GM12878 (cell line): ENCODE data around the gene ANKRD33B. TPM values are rescaled to one million over a fixed set of nuclear protein-coding genes. Genes with fewer than 3 reads are reported as not detected.

Experiments
- ATAC-seq: fragments of 200-7000 bp; cut with Tn5 transposase; 3 replicates; pipeline ENCODE4 v1.9.1; 2020; ENCODE audit warnings: mild to moderate bottlenecking, moderate library complexity
- BruUV-seq: library from RNA; stranded (reverse); fragments of 400-500 nt; replicated peaks from 2 replicates; lab custom pipeline; 2021; lab: Mats Ljungman, UMichigan
- CTCF ChIA-PET: fragments of 300-600 bp; sonication (Branson Sonifier 250); formaldehyde crosslinking; extraction: SDS; loops from one replicate; lab custom pipeline; 2021; ENCODE audit warnings: inconsistent platforms; lab: Yijun Ruan, JAX
- POLR2A ChIA-PET: fragments of 350-600 bp; formaldehyde crosslinking; extraction: SDS; loops from one replicate; lab custom pipeline; 2021; ENCODE audit warnings: inconsistent platforms; lab: Charles Lee
- RAD21 ChIA-PET: fragments of 300-600 bp; sonication (Branson Sonifier 250); formaldehyde crosslinking; loops from one replicate; lab custom pipeline; 2023; ENCODE audit warnings: antibody characterized with exemption; ENCODE audit not compliant: unreplicated experiment; lab: Charles Lee
- SMC1A ChIA-PET: fragments of 300-600 bp; sonication (Branson Sonifier 250); formaldehyde crosslinking; loops from one replicate; lab custom pipeline; 2023; ENCODE audit not compliant: unreplicated experiment, uncharacterized antibody; lab: Charles Lee
- DNase-seq: peaks from one replicate; pipeline ENCODE4 v3.0.0-alpha.2; 2011; ENCODE audit warnings: low read depth, low spot score
- FAIRE-seq: peaks from 3 replicates; lab custom pipeline; 2011; peaks lifted over from hg19 to GRCh38; lab: Jason Lieb, UNC
- H2AFZ ChIP-seq: 2 replicates; pipeline ENCODE4 v1.6.0; 2011; ENCODE audit warnings: low read depth, low read length, control low read depth; ENCODE audit not compliant: control insufficient read depth
- H3K27ac ChIP-seq: 2 replicates; pipeline ENCODE4 v1.5.1; 2011; ENCODE audit warnings: control low read depth; ENCODE audit not compliant: control insufficient read depth, insufficient read depth
- H3K27me3 ChIP-seq, 2 experiments: replicated peaks in 1 of 2; 2 replicates each; pipeline versions ENCODE4 v1.6.0 to v1.6.1; 2011; ENCODE audit warnings: low read length in 1 of 2; ENCODE audit not compliant: control insufficient read depth in 2 of 2, insufficient read depth in 2 of 2
- H3K36me3 ChIP-seq, 2 experiments: 2 replicates each; pipeline ENCODE4 v1.5.1; 2011; ENCODE audit warnings: low read length in 1 of 2; ENCODE audit not compliant: control insufficient read depth in 2 of 2, insufficient read depth in 2 of 2
- H3K4me1 ChIP-seq: 2 replicates; pipeline ENCODE4 v1.6.1; 2011; ENCODE audit warnings: mild to moderate bottlenecking, low read length, moderate library complexity, mixed read lengths; ENCODE audit not compliant: control insufficient read depth, insufficient read depth
- H3K4me2 ChIP-seq: 2 replicates; pipeline ENCODE4 v1.6.0; 2011; ENCODE audit warnings: control low read depth; ENCODE audit not compliant: control insufficient read depth, insufficient read depth
- H3K4me3 ChIP-seq: fragments of 200-600 bp; sonication (generic); 2 replicates; pipeline ENCODE4 v1.5.1; 2016
- H3K79me2 ChIP-seq: 2 replicates; pipeline ENCODE4 v1.6.0; 2011; ENCODE audit warnings: low read length; ENCODE audit not compliant: control insufficient read depth, insufficient read depth
- H3K9ac ChIP-seq: 2 replicates; pipeline ENCODE4 v1.8.0; 2011; ENCODE audit warnings: low read length, control low read depth, mixed read lengths; ENCODE audit not compliant: control insufficient read depth, insufficient read depth
- H3K9me3 ChIP-seq: replicated peaks from 3 replicates; pipeline ENCODE4 v1.5.1; 2011; ENCODE audit warnings: mild to moderate bottlenecking, low read length; ENCODE audit not compliant: control insufficient read depth, insufficient read depth
- H4K20me1 ChIP-seq: 2 replicates; pipeline ENCODE4 v1.6.0; 2011; ENCODE audit not compliant: control insufficient read depth, insufficient read depth
- CEBPZ ChIP-seq: fragments of 150-350 bp; IDR thresholded peaks from 2 replicates; pipeline ENCODE4 v1.6.1; 2016; ENCODE audit warnings: low read depth, low read length
- MEF2A ChIP-seq: IDR thresholded peaks from 2 replicates; pipeline ENCODE4 v1.6.1; 2011; ENCODE audit warnings: low read depth, mild to moderate bottlenecking, low read length, moderate library complexity; ENCODE audit not compliant: insufficient read depth
- NFXL1 ChIP-seq: fragments of 450-650 bp; IDR thresholded peaks from 2 replicates; pipeline ENCODE4 v1.6.1; 2017; ENCODE audit warnings: antibody characterized with exemption, mild to moderate bottlenecking, borderline replicate concordance
- NFYA ChIP-seq: IDR thresholded peaks from 2 replicates; pipeline ENCODE4 v1.6.1; 2011; ENCODE audit warnings: low read depth, mild to moderate bottlenecking, low read length, improper control_type of control experiment, borderline replicate concordance
- SPI1 ChIP-seq: IDR thresholded peaks from 2 replicates; pipeline ENCODE4 v1.6.1; 2011; ENCODE audit warnings: low read depth, mild to moderate bottlenecking, low read length, moderate library complexity, borderline replicate concordance; ENCODE audit not compliant: insufficient read depth
- WGBS: methylation state at CpG from one replicate; pipeline ENCODE4 v1.1.6; 2016; ENCODE audit warnings: low lambda C conversion rate; ENCODE audit not compliant: insufficient replicate concordance, insufficient coverage; ENCODE audit errors: missing lambda C conversion rate; 5-methylcytosine and 5-hydroxymethylcytosine counted together
- in situ Hi-C: fragments of 300-500 bp; cut with MboI; formaldehyde crosslinking; loops from 9 replicates; pipeline ENCODE4 v1.14.3; 2018; ENCODE audit warnings: mixed read lengths
- intact Hi-C: fragments of 100-400 bp; cut with micrococcal nuclease; formaldehyde crosslinking; loops from one replicate; pipeline ENCODE4 v1.14.2; 2022; ENCODE audit not compliant: unreplicated experiment
- polyA plus RNA-seq, 11 experiments: library from polyadenylated mRNA; depleted of rRNA in 4 of 11; unstranded in 6 of 11; stranded (reverse) in 5 of 11; fragments of >200 nt; fragmentation: Nextera tagmentation in 4 of 11; fragmentation: Illumina TruSeq in 1 of 11; extraction: Ambion mirVana in 4 of 11; extraction: Trizol in 1 of 11; gene quantifications; 1 replicate in 1 of 11; 2 replicates in 10 of 11; pipeline versions ENCODE4 v1.2.1 to v1.2.3, GENCODE V29; 2011 to 2016; ENCODE audit warnings: inconsistent platforms in 2 of 11, missing spikeins in 2 of 11, low read depth in 1 of 11
- small RNA-seq: library from RNA; depleted of rRNA; stranded (forward); fragments of <200 nt; gene quantifications from one replicate; pipeline ENCODE3, GENCODE V24; 2014
- total RNA-seq, 4 experiments: library from RNA; depleted of rRNA in 3 of 4; stranded (reverse); fragments of >200 nt in 3 of 4; fragmentation: Illumina TruSeq in 1 of 4; extraction: Trizol in 1 of 4; gene quantifications; 2 replicates each; pipeline versions ENCODE4 v1.2.1 to v1.2.3, GENCODE V29; 2013 to 2021

The ANKRD33B gene
- total and polyA plus RNA-seq, 10 of the 15 experiments (the other 5 are each of a cell fraction or from before 2014, with no cell fraction given) = 4.9 to 61.6 (median 15.6) TPM

DNA sequence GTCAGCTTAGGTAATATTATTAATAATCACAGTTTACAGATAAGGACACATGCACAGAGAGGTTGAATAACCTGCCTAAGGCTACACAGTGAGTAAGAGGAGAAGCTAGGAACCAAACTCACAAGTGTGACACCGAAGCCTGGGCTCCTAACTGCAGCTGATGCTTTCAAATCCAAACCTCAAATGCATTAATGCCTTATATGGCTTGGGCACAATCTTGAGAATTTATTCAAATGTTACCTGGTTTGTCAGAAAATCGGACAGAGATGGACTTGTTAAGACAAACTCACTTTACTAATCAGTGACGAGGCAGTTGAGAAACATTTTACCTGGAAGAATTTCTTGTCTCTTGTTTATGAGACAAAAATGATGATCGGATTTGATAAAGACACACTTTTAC lies 142.5 kb downstream of the ANKRD33B start:
- H3K4me2 ChIP-seq = no peak overlapping the region
- SMC1A ChIA-PET = interaction anchor here (0.5 to 1.0 kb wide), 4 partner anchors 20 to 1537 kb away, joined by 3 to 4 read pairs (median 3); no protein-coding TSS in a partner anchor
- FAIRE-seq = no peak
- no peak overlapping the region for H3K9ac ChIP-seq
- H3K9me3 ChIP-seq = no peaks in the 10 kb centered on the region
- no peak for DNase-seq
- ATAC-seq = no peak
- peaks cover 5% of the 10 kb centered on the region for H3K79me2 ChIP-seq
- in situ Hi-C loops (no loop called here), intact Hi-C loops (no loop called here)
- no peaks in the 10 kb centered on the region; the same call in 1 of the 2 replicates for H4K20me1 ChIP-seq
- CTCF ChIA-PET = interaction anchor here (0.9 to 1.0 kb wide), 2 partner anchors 17 to 78 kb away, joined by 3 to 4 read pairs; no protein-coding TSS in a partner anchor
- H3K4me1 ChIP-seq = peaks cover 16% of the 10 kb centered on the region
- no peaks in the 10 kb centered on the region for H3K27me3 ChIP-seq
- 88% methylated on average over 4 of the region's 4 CpGs for WGBS
- TF ChIP-seq CEBPZ (no peak), NFXL1 (no peak), MEF2A (no peak), SPI1 (no peak), NFYA (no peak)
- POLR2A ChIA-PET = interaction anchor here (0.6 to 1.2 kb wide), 2 partner anchors 51 to 52 kb away, joined by 3 read pairs; no protein-coding TSS in a partner anchor
- no peak overlapping the region for H2AFZ ChIP-seq
- H3K4me3 ChIP-seq = no peak overlapping the region
- H3K36me3 ChIP-seq = peaks cover 12 to 13% of the 10 kb centered on the region in 2 experiments
- H3K27ac ChIP-seq = no peak overlapping the region
- BruUV-seq = no TSS peak
- RAD21 ChIA-PET = interaction anchor here (0.8 kb wide), 1 partner anchor 8 kb away, joined by 3 read pairs; no protein-coding TSS in a partner anchor

Small RNA genes within 50 kb of the gene (small RNA-seq; reads per million reads assigned to genes)
- not detected for gene AC012629.4
- not detected for gene AC112200.1

Other genes starting within 250 kb of the ANKRD33B start
- 39.1 and 53.0 TPM in 2 replicates for gene MARCHF6, start 210.4 kb upstream of the ANKRD33B start, total RNA-seq (2014; rRNA removed)
- 42.7 and 46.3 TPM in 2 replicates for gene MARCHF6, start 210.4 kb upstream of the ANKRD33B start, total RNA-seq (2014; rRNA removed; fragmentation: Illumina TruSeq; extraction: Trizol)
- 76.2 and 83.2 TPM in 2 replicates for gene MARCHF6, start 210.4 kb upstream of the ANKRD33B start, total RNA-seq (2021)
- gene MARCHF6, start 210.4 kb upstream of the ANKRD33B start, polyA plus RNA-seq (2011; rRNA removed) = 172 and 200 TPM in 2 replicates
- gene MARCHF6, start 210.4 kb upstream of the ANKRD33B start, polyA plus RNA-seq (2014; fragmentation: Illumina TruSeq; extraction: Trizol) = 51.9 and 65.4 TPM in 2 replicates
- 10 to 100 TPM; 59.0 to 74.3 TPM for gene MARCHF6, start 210.4 kb upstream of the ANKRD33B start, polyA plus RNA-seq (2014; fragmentation: Nextera tagmentation; extraction: Ambion mirVana)
- gene MARCHF6, start 210.4 kb upstream of the ANKRD33B start, polyA plus RNA-seq (2014; rRNA removed) = 56.5 and 58.6 TPM in 2 replicates
- 10 to 100 TPM; 63.1 to 64.1 TPM for gene MARCHF6, start 210.4 kb upstream of the ANKRD33B start, polyA plus RNA-seq (2016; fragmentation: Nextera tagmentation; extraction: Ambion mirVana)
- gene ROPN1L, start 122.2 kb upstream of the ANKRD33B start, total RNA-seq (2014; rRNA removed) = not detected in 2 replicates
- gene ROPN1L, start 122.2 kb upstream of the ANKRD33B start, total RNA-seq (2014; rRNA removed; fragmentation: Illumina TruSeq; extraction: Trizol) = not detected in 2 replicates
- gene ROPN1L, start 122.2 kb upstream of the ANKRD33B start, total RNA-seq (2021) = 0.38 TPM in 1 of 2 replicates, not detected in the other
- 0.07 TPM in 1 of 2 replicates, not detected in the other for gene ROPN1L, start 122.2 kb upstream of the ANKRD33B start, polyA plus RNA-seq (2011; rRNA removed)
- gene ROPN1L, start 122.2 kb upstream of the ANKRD33B start, polyA plus RNA-seq (2014; fragmentation: Illumina TruSeq; extraction: Trizol) = not detected in 2 replicates
- gene ROPN1L, start 122.2 kb upstream of the ANKRD33B start, polyA plus RNA-seq (2014; fragmentation: Nextera tagmentation; extraction: Ambion mirVana) = not detected
- gene ROPN1L, start 122.2 kb upstream of the ANKRD33B start, polyA plus RNA-seq (2014; rRNA removed) = 0.28 TPM in 1 of 2 replicates, not detected in the other
- under 1 TPM in 1 of 2 experiments, not detected in 1; 0.16 TPM for gene ROPN1L, start 122.2 kb upstream of the ANKRD33B start, polyA plus RNA-seq (2016; fragmentation: Nextera tagmentation; extraction: Ambion mirVana)
- 24.9 and 25.7 TPM in 2 replicates for gene DAP, start 197.2 kb downstream of the ANKRD33B start, total RNA-seq (2014; rRNA removed)
- 27.2 and 28.9 TPM in 2 replicates for gene DAP, start 197.2 kb downstream of the ANKRD33B start, total RNA-seq (2014; rRNA removed; fragmentation: Illumina TruSeq; extraction: Trizol)
- 93.1 and 94.8 TPM in 2 replicates for gene DAP, start 197.2 kb downstream of the ANKRD33B start, total RNA-seq (2021)
- 27.0 and 35.0 TPM in 2 replicates for gene DAP, start 197.2 kb downstream of the ANKRD33B start, polyA plus RNA-seq (2011; rRNA removed)
- 63.7 and 98.6 TPM in 2 replicates for gene DAP, start 197.2 kb downstream of the ANKRD33B start, polyA plus RNA-seq (2014; fragmentation: Illumina TruSeq; extraction: Trizol)
- 10 to 100 TPM; 12.9 to 18.1 TPM for gene DAP, start 197.2 kb downstream of the ANKRD33B start, polyA plus RNA-seq (2014; fragmentation: Nextera tagmentation; extraction: Ambion mirVana)
- 64.9 and 67.3 TPM in 2 replicates for gene DAP, start 197.2 kb downstream of the ANKRD33B start, polyA plus RNA-seq (2014; rRNA removed)
- 100 to 1,000 TPM; 123 to 130 TPM for gene DAP, start 197.2 kb downstream of the ANKRD33B start, polyA plus RNA-seq (2016; fragmentation: Nextera tagmentation; extraction: Ambion mirVana)